Measurements from ENCODE around the gene NYAP2.

Gene NYAP2

GRCh38 chr2:225691711-225692110 is 292.2 kb downstream of the NYAP2 start:
- WGBS (ENCODE audit: insufficient coverage), result 94% methylated on average over 2 of the region's 3 CpGs
- CTCF ChIA-PET, result no interaction called here

GRCh38 chr2:225693259-225693658 is 293.7 kb downstream of the NYAP2 start:
- Histone ChIP-seq H3K27ac (ENCODE audit: insufficient read depth in 1 of 2, low read depth in 1 of 2, low read length in 2 of 2, poor library complexity in 1 of 2, severe bottlenecking in 2 of 2) (no peak overlapping the region), H3K4me1 (ENCODE audit: control extremely low read depth in 1 of 4, control insufficient read depth in 4 of 4, insufficient read depth in 4 of 4, low read length in 3 of 4) (no peaks in the 10 kb centered on the region), H3K27me3 (replicated peaks in 2 of 5; ENCODE audit: control insufficient read depth in 4 of 5, insufficient read depth in 5 of 5, low read length in 4 of 5) (no peaks in the 10 kb centered on the region), H3K4me3 (ENCODE audit: control insufficient read depth in 1 of 7, extremely low read depth in 1 of 7, insufficient read depth in 4 of 7, low read depth in 2 of 7, low read length in 6 of 7) (no peak overlapping the region), H3K9me3 (ENCODE audit: control extremely low read depth in 1 of 5, control insufficient read depth in 4 of 5, insufficient read depth in 2 of 5, low read depth in 1 of 5, low read length in 4 of 5) (no peaks in the 10 kb centered on the region), H3K36me3 (ENCODE audit: control insufficient read depth in 4 of 4, insufficient read depth in 4 of 4, low read length in 3 of 4) (no peaks in the 10 kb centered on the region)
- ChIA-PET POLR2A (no interaction called here), CTCF (no interaction called here)
- WGBS (ENCODE audit: insufficient coverage), result 89% methylated on average over 3 of the region's 5 CpGs
- DNase-seq, result no peak

More at GRCh38 chr2:225691711-225692110, 292.2 kb downstream of the NYAP2 start:
- Histone ChIP-seq H3K4me3 (ENCODE audit: control insufficient read depth in 1 of 7, extremely low read depth in 1 of 7, insufficient read depth in 4 of 7, low read depth in 2 of 7, low read length in 6 of 7) (no peak overlapping the region), H3K4me1 (ENCODE audit: control extremely low read depth in 1 of 4, control insufficient read depth in 4 of 4, insufficient read depth in 4 of 4, low read length in 3 of 4) (no peaks in the 10 kb centered on the region), H3K27ac (ENCODE audit: insufficient read depth in 1 of 2, low read depth in 1 of 2, low read length in 2 of 2, poor library complexity in 1 of 2, severe bottlenecking in 2 of 2) (no peak overlapping the region), H3K36me3 (ENCODE audit: control insufficient read depth in 4 of 4, insufficient read depth in 4 of 4, low read length in 3 of 4) (no peaks in the 10 kb centered on the region), H3K9me3 (ENCODE audit: control extremely low read depth in 1 of 5, control insufficient read depth in 4 of 5, insufficient read depth in 2 of 5, low read depth in 1 of 5, low read length in 4 of 5) (no peaks in the 10 kb centered on the region), H3K27me3 (replicated peaks in 2 of 5; ENCODE audit: control insufficient read depth in 4 of 5, insufficient read depth in 5 of 5, low read length in 4 of 5) (no peaks in the 10 kb centered on the region)
- POLR2A ChIA-PET, result no interaction called here
- no peak for DNase-seq

GRCh38 chr2:225694664-225695063 is 295.2 kb downstream of the NYAP2 start:
- ChIA-PET POLR2A (no interaction called here), CTCF (no interaction called here)
- H3K4me1 ChIP-seq (ENCODE audit: control extremely low read depth in 1 of 4, control insufficient read depth in 4 of 4, insufficient read depth in 4 of 4, low read length in 3 of 4), result no peaks in the 10 kb centered on the region
- H3K9me3 ChIP-seq (ENCODE audit: control extremely low read depth in 1 of 5, control insufficient read depth in 4 of 5, insufficient read depth in 2 of 5, low read depth in 1 of 5, low read length in 4 of 5), result no peaks in the 10 kb centered on the region
- H3K27me3 ChIP-seq (replicated peaks in 2 of 5; ENCODE audit: control insufficient read depth in 4 of 5, insufficient read depth in 5 of 5, low read length in 4 of 5), result no peaks in the 10 kb centered on the region
- no peak overlapping the region for H3K27ac ChIP-seq (ENCODE audit: insufficient read depth in 1 of 2, low read depth in 1 of 2, low read length in 2 of 2, poor library complexity in 1 of 2, severe bottlenecking in 2 of 2)
- H3K36me3 ChIP-seq (ENCODE audit: control insufficient read depth in 4 of 4, insufficient read depth in 4 of 4, low read length in 3 of 4), result no peaks in the 10 kb centered on the region
- no peak overlapping the region for H3K4me3 ChIP-seq (ENCODE audit: control insufficient read depth in 1 of 7, extremely low read depth in 1 of 7, insufficient read depth in 4 of 7, low read depth in 2 of 7, low read length in 6 of 7)
- DNase-seq, result no peak

- CTCF ChIA-PET, result no interaction called here
- no CpG with 5 or more reads among the region's 2 CpGs for WGBS (ENCODE audit: insufficient coverage)
These were observed 298.4 kb downstream of the NYAP2 start for GRCh38 chr2:225697936-225698335.

More at GRCh38 chr2:225697936-225698335, 298.4 kb downstream of the NYAP2 start:
- Histone ChIP-seq H3K4me1 (ENCODE audit: control extremely low read depth in 1 of 4, control insufficient read depth in 4 of 4, insufficient read depth in 4 of 4, low read length in 3 of 4) (no peaks in the 10 kb centered on the region), H3K27ac (ENCODE audit: insufficient read depth in 1 of 2, low read depth in 1 of 2, low read length in 2 of 2, poor library complexity in 1 of 2, severe bottlenecking in 2 of 2) (no peak overlapping the region), H3K9me3 (ENCODE audit: control extremely low read depth in 1 of 5, control insufficient read depth in 4 of 5, insufficient read depth in 2 of 5, low read depth in 1 of 5, low read length in 4 of 5) (no peaks in the 10 kb centered on the region), H3K27me3 (replicated peaks in 2 of 5; ENCODE audit: control insufficient read depth in 4 of 5, insufficient read depth in 5 of 5, low read length in 4 of 5) (no peaks in the 10 kb centered on the region), H3K4me3 (ENCODE audit: control insufficient read depth in 1 of 7, extremely low read depth in 1 of 7, insufficient read depth in 4 of 7, low read depth in 2 of 7, low read length in 6 of 7) (no peak overlapping the region), H3K36me3 (ENCODE audit: control insufficient read depth in 4 of 4, insufficient read depth in 4 of 4, low read length in 3 of 4) (no peaks in the 10 kb centered on the region)
- POLR2A ChIA-PET, result no interaction called here
- DNase-seq, result no peak

Data from common myeloid progenitor, CD34-positive (primary cell).